Adipocyte (in vitro differentiated cells): ENCODE data around the gene DLD.

Experiments used
- DNase-seq: peaks from one replicate; pipeline ENCODE4 v3.0.0-alpha.2; 2015; ENCODE audit warnings: low read depth
- H3K27me3 ChIP-seq: replicated peaks from 2 replicates; pipeline ENCODE4 v1.7.0; 2013; ENCODE audit warnings: mild to moderate bottlenecking, low read length, moderate library complexity; ENCODE audit not compliant: control insufficient read depth, insufficient read depth
- H3K36me3 ChIP-seq: 2 replicates; pipeline ENCODE4 v1.7.0; 2013; ENCODE audit warnings: low read length, mild to moderate bottlenecking, moderate library complexity; ENCODE audit not compliant: control insufficient read depth, insufficient read depth, severe bottlenecking
- H3K4me1 ChIP-seq: 2 replicates; pipeline ENCODE4 v1.7.0; 2013; ENCODE audit warnings: mild to moderate bottlenecking, low read length, moderate library complexity; ENCODE audit not compliant: control insufficient read depth, insufficient read depth
- H3K4me3 ChIP-seq: 2 replicates; pipeline ENCODE4 v1.7.0; 2013; ENCODE audit warnings: mild to moderate bottlenecking, low read length, moderate library complexity
- H3K9ac ChIP-seq: 2 replicates; pipeline ENCODE4 v1.7.0; 2013; ENCODE audit warnings: mild to moderate bottlenecking, low read length, moderate library complexity
- H3K9me3 ChIP-seq: 2 replicates; pipeline ENCODE4 v1.7.0; 2013; ENCODE audit warnings: mild to moderate bottlenecking, low read length, moderate library complexity; ENCODE audit not compliant: control insufficient read depth

Gene DLD

GRCh38 chr7:107856806-107857540 is 34.0 kb upstream of the DLD start:
- H3K27me3 ChIP-seq, result peaks cover 18% of the 10 kb centered on the region
- no peak overlapping the region for H3K9ac ChIP-seq
- peaks cover 5% of the 10 kb centered on the region for H3K4me1 ChIP-seq
- no peak overlapping the region for H3K4me3 ChIP-seq
- no peaks in the 10 kb centered on the region for H3K36me3 ChIP-seq
- no peak for DNase-seq
- no peaks in the 10 kb centered on the region for H3K9me3 ChIP-seq

DNA sequence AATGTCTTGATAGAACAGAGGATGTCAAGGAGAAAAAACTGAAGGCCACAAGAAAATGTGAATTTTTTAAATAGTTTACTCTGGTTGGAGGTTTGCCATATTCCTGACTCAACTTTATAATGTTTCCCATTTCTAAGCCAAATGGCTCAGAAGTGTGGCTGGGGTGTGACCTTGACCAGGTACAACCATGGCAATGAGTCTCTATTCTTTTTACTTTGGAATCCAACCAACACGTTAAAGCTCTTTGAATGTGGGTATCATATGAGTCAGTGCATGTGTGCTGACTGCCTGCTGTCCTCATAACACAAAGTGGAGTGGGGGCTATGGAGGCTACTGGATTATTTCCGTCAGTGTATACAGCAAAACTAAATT is 33.5 kb upstream of the DLD start:
- peaks cover 18% of the 10 kb centered on the region for H3K27me3 ChIP-seq
- no peak overlapping the region for H3K4me3 ChIP-seq
- H3K9ac ChIP-seq, result no peak overlapping the region
- no peaks in the 10 kb centered on the region for H3K36me3 ChIP-seq
- H3K4me1 ChIP-seq, result peaks cover 5% of the 10 kb centered on the region
- H3K9me3 ChIP-seq, result no peaks in the 10 kb centered on the region
- DNase-seq, result peak; percentile 44

DNA sequence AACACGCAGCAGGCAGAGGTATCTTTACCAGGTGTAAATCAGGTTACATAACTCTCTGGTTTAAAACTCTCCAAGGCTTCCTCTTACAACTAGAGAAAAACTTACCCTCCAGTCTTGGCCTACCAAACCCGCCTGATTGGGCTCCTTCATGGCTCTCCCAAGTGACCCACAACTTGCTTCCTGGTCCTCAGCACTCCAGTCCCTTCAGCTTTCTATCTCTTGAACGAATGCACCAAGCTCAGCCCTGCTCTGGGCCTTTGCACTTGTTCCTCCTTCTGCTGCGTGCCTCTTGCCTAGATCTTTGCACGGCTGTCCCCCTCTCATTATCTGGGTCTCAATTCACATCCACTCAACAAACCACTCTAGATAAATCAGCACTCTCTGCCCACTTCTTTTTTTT is 32.7 kb upstream of the DLD start:
- H3K4me1 ChIP-seq, result peaks cover 5% of the 10 kb centered on the region
- H3K4me3 ChIP-seq, result no peak overlapping the region
- no peak for DNase-seq
- H3K27me3 ChIP-seq, result peaks cover 18% of the 10 kb centered on the region
- H3K9me3 ChIP-seq, result no peaks in the 10 kb centered on the region
- H3K9ac ChIP-seq, result no peak overlapping the region
- no peaks in the 10 kb centered on the region for H3K36me3 ChIP-seq

- Histone ChIP-seq H3K4me3 (no peak overlapping the region), H3K27me3 (peaks cover 2% of the 10 kb centered on the region), H3K36me3 (no peaks in the 10 kb centered on the region), H3K9me3 (no peaks in the 10 kb centered on the region), H3K4me1 (peaks cover under 1% of the 10 kb centered on the region), H3K9ac (no peak overlapping the region)
- no peak for DNase-seq
These were observed 30.6 kb upstream of the DLD start for GRCh38 chr7:107860279-107860961.

GRCh38 chr7:107860981-107861652 is 29.9 kb upstream of the DLD start:
- H3K4me3 ChIP-seq, result no peak overlapping the region
- H3K4me1 ChIP-seq, result no peaks in the 10 kb centered on the region
- H3K36me3 ChIP-seq, result no peaks in the 10 kb centered on the region
- no peaks in the 10 kb centered on the region for H3K27me3 ChIP-seq
- no peaks in the 10 kb centered on the region for H3K9me3 ChIP-seq
- no peak for DNase-seq
- no peak overlapping the region for H3K9ac ChIP-seq

- H3K9me3 ChIP-seq, result no peaks in the 10 kb centered on the region
- H3K4me3 ChIP-seq, result no peak overlapping the region
- H3K9ac ChIP-seq, result no peak overlapping the region
- H3K36me3 ChIP-seq, result no peaks in the 10 kb centered on the region
- no peak for DNase-seq
- H3K4me1 ChIP-seq, result no peaks in the 10 kb centered on the region
- peaks cover under 1% of the 10 kb centered on the region for H3K27me3 ChIP-seq
These were observed 24.8 kb upstream of the DLD start for GRCh38 chr7:107865956-107866775.

- DNase-seq, result no peak
- no peaks in the 10 kb centered on the region for H3K4me1 ChIP-seq
- H3K9ac ChIP-seq, result no peak overlapping the region
- no peaks in the 10 kb centered on the region for H3K9me3 ChIP-seq
- no peaks in the 10 kb centered on the region for H3K36me3 ChIP-seq
- peaks cover 6% of the 10 kb centered on the region for H3K27me3 ChIP-seq
- no peak overlapping the region for H3K4me3 ChIP-seq
These were observed 23.0 kb upstream of the DLD start for GRCh38 chr7:107867858-107868466.

- Histone ChIP-seq H3K9ac (no peak overlapping the region), H3K9me3 (no peaks in the 10 kb centered on the region), H3K36me3 (no peaks in the 10 kb centered on the region), H3K27me3 (peaks cover 6% of the 10 kb centered on the region), H3K4me1 (no peaks in the 10 kb centered on the region), H3K4me3 (no peak overlapping the region)
- no peak for DNase-seq
These were observed 20.5 kb upstream of the DLD start for GRCh38 chr7:107870427-107871000.

- Histone ChIP-seq H3K4me1 (no peaks in the 10 kb centered on the region), H3K36me3 (no peaks in the 10 kb centered on the region), H3K9ac (no peak overlapping the region), H3K4me3 (no peak overlapping the region), H3K27me3 (peaks cover 6% of the 10 kb centered on the region), H3K9me3 (no peaks in the 10 kb centered on the region)
- no peak for DNase-seq
These were observed 16.9 kb upstream of the DLD start for GRCh38 chr7:107874111-107874510.

DNA sequence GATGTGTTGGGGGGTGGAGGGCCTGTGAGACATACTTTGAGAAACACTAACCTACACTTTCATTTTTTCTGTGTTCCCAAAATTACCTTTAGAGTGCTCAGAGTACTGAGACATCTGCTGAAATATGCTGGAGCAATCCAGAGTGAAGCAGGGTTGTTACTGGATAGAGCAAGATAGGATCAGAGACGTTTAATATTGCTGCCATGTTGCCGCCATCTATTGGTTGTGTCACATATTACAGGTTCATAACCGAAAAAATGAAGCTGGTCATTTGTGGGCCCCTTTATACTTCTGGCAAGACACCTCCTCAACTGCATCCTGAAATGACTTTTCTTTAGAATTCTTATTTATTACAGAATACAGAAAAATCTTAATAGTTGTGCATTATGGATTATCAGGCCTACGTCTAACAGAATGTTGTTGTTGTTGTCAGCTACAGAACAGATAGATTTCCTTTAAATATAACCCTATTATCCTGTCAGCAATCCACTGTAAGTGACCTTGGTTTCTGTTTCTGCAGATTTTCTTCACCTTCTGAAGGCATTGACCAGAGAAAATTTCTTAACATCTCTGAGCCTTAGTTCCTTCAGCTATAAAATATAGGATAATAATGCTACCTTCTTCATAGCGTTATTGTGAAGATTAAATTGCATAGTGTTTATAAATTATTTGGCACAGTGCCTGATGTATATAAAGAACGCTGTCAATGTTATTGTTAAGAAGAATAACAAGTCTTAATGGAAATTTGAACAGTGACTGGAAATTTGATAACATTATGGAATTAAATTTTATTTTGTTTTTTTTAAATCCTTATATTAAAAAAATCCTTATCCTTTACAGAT is 16.2 kb upstream of the DLD start:
- Histone ChIP-seq H3K9me3 (no peaks in the 10 kb centered on the region), H3K27me3 (peaks cover 6% of the 10 kb centered on the region)
- peak; percentile 86 for DNase-seq

More for the DNA sequence above, 16.2 kb upstream of the DLD start:
- no peak overlapping the region for H3K9ac ChIP-seq
- H3K36me3 ChIP-seq, result no peaks in the 10 kb centered on the region
- H3K4me1 ChIP-seq, result no peaks in the 10 kb centered on the region
- H3K4me3 ChIP-seq, result no peak overlapping the region
